Measurements from ENCODE around the gene PALLD. TPM values are rescaled to one million over a fixed set of nuclear protein-coding genes. Genes with fewer than 3 reads are reported as not detected.

Gene PALLD
- total and polyA plus RNA-seq, 2 experiments from 2014 or later, result 157 to 178 TPM

- TF ChIP-seq CTCF (IDR thresholded peaks at IDR 0.05; ENCODE audit: low read depth, low read length), result no peak
- no peak for DNase-seq (ENCODE audit: low read depth in 1 of 2, low spot score in 1 of 2)
These were observed 235.0 kb downstream of the PALLD start for GRCh38 chr4:168731706-168732414.

GRCh38 chr4:168732714-168733113 lies 235.9 kb downstream of the PALLD start:
- Histone ChIP-seq H3K27me3 (no peaks in the 10 kb centered on the region), H3K4me3 (no peak overlapping the region), H3K9me3 (ENCODE audit: low read depth) (no peaks in the 10 kb centered on the region), H3K4me1 (ENCODE audit: low read depth) (peaks cover 62% of the 10 kb centered on the region), H3K27ac (no peak overlapping the region), H3K36me3 (no peaks in the 10 kb centered on the region)
- no peak for DNase-seq (ENCODE audit: low read depth in 1 of 2, low spot score in 1 of 2)
- TF ChIP-seq CTCF (IDR thresholded peaks at IDR 0.05; ENCODE audit: low read depth, low read length), result no peak

More at GRCh38 chr4:168731706-168732414, 235.0 kb downstream of the PALLD start:
- no peaks in the 10 kb centered on the region for H3K9me3 ChIP-seq (ENCODE audit: low read depth)
- H3K27ac ChIP-seq, result peak overlapping the region; percentile 46
- no peaks in the 10 kb centered on the region for H3K36me3 ChIP-seq
- H3K27me3 ChIP-seq, result no peaks in the 10 kb centered on the region
- H3K4me1 ChIP-seq (ENCODE audit: low read depth), result peaks cover 53% of the 10 kb centered on the region
- no peak overlapping the region for H3K4me3 ChIP-seq

GRCh38 chr4:168734703-168735678 lies 238.1 kb downstream of the PALLD start:
- H3K4me1 ChIP-seq (ENCODE audit: low read depth), result peaks cover 60% of the 10 kb centered on the region
- no peaks in the 10 kb centered on the region for H3K9me3 ChIP-seq (ENCODE audit: low read depth)
- no peak for TF ChIP-seq CTCF (IDR thresholded peaks at IDR 0.05; ENCODE audit: low read depth, low read length)
- no peaks in the 10 kb centered on the region for H3K36me3 ChIP-seq
- H3K27ac ChIP-seq, result peak overlapping the region; percentile 82
- DNase-seq (ENCODE audit: low read depth in 1 of 2, low spot score in 1 of 2), result no peak
- no peaks in the 10 kb centered on the region for H3K27me3 ChIP-seq
- no peak overlapping the region for H3K4me3 ChIP-seq

GRCh38 chr4:168735735-168736134 lies 238.9 kb downstream of the PALLD start:
- Histone ChIP-seq H3K36me3 (no peaks in the 10 kb centered on the region), H3K9me3 (ENCODE audit: low read depth) (no peaks in the 10 kb centered on the region), H3K4me3 (no peak overlapping the region), H3K27ac (peak overlapping the region; percentile 82), H3K4me1 (ENCODE audit: low read depth) (peaks cover 53% of the 10 kb centered on the region), H3K27me3 (no peaks in the 10 kb centered on the region)
- DNase-seq (ENCODE audit: low read depth in 1 of 2, low spot score in 1 of 2), result peak in 1 of 2 donors; percentile 55
- TF ChIP-seq CTCF (IDR thresholded peaks at IDR 0.05; ENCODE audit: low read depth, low read length), result no peak

- Histone ChIP-seq H3K9me3 (ENCODE audit: low read depth) (no peaks in the 10 kb centered on the region), H3K4me1 (ENCODE audit: low read depth) (peaks cover 40% of the 10 kb centered on the region), H3K27me3 (no peaks in the 10 kb centered on the region), H3K36me3 (no peaks in the 10 kb centered on the region), H3K27ac (peak overlapping the region; percentile 82), H3K4me3 (no peak overlapping the region)
- no peak for DNase-seq (ENCODE audit: low read depth in 1 of 2, low spot score in 1 of 2)
- TF ChIP-seq CTCF (IDR thresholded peaks at IDR 0.05; ENCODE audit: low read depth, low read length), result no peak
These were observed 240.3 kb downstream of the PALLD start for GRCh38 chr4:168736860-168737805.

Measured in cardiac muscle cell (in vitro differentiated cells and primary cell).